GM12864 (cell line): Measurements from ENCODE around the gene FBXW5.

Experiments used
- DNase-seq: peaks from one replicate; pipeline ENCODE4 v3.0.0-alpha.2; 2011; ENCODE audit warnings: low read depth
- H3K4me3 ChIP-seq: 2 replicates; pipeline ENCODE4 v1.5.1; 2011; ENCODE audit warnings: mild to moderate bottlenecking, low read depth, low read length, control low read depth
- CTCF ChIP-seq: IDR thresholded peaks from 2 replicates; pipeline ENCODE4 v1.5.1; 2011; ENCODE audit warnings: low read depth, mild to moderate bottlenecking, moderate library complexity, low read length, control low read depth, inconsistent platforms; ENCODE audit errors: missing control alignments

Gene FBXW5

GRCh38 chr9:136972335-136972734, 27.8 kb upstream of the FBXW5 start:
- TF ChIP-seq CTCF: no peak
- DNase-seq: no peak
- no peak overlapping the region for H3K4me3 ChIP-seq

- H3K4me3 ChIP-seq: no peak overlapping the region
- no peak for TF ChIP-seq CTCF
- DNase-seq: no peak
Observed at GRCh38 chr9:136971746-136972145, 27.2 kb upstream of the FBXW5 start.

GRCh38 chr9:136970361-136970760, 25.8 kb upstream of the FBXW5 start:
- no peak for DNase-seq
- H3K4me3 ChIP-seq: no peak overlapping the region
- TF ChIP-seq CTCF: no peak

GRCh38 chr9:136969774-136970173, 25.2 kb upstream of the FBXW5 start:
- no peak for TF ChIP-seq CTCF
- DNase-seq: no peak
- H3K4me3 ChIP-seq: no peak overlapping the region

- DNase-seq: no peak
- no peak overlapping the region for H3K4me3 ChIP-seq
- TF ChIP-seq CTCF: no peak
Observed at GRCh38 chr9:136969150-136969549, 24.6 kb upstream of the FBXW5 start.

GRCh38 chr9:136968333-136969127, 24.0 kb upstream of the FBXW5 start:
- no peak for DNase-seq
- no peak for TF ChIP-seq CTCF
- no peak overlapping the region for H3K4me3 ChIP-seq
